ENCODE results near the gene CYLC1.

Gene CYLC1

GRCh38 chrX:83860846-83861245, at the start of gene CYLC1:
CYLC1 (plus strand) TSS chrX:83861146; CDS start chrX:83861183, 37 bp downstream.
- no peak for TF ChIP-seq CTCF (conservative IDR thresholded peaks at IDR 0.05; ENCODE audit: low read length)
- no peak for TF ChIP-seq EZH2phosphoT487 (IDR thresholded peaks at IDR 0.05; ENCODE audit: borderline replicate concordance)
- H3K9me3 ChIP-seq (ENCODE audit: insufficient read depth, low read depth, low read length), result no peaks in the 10 kb centered on the region
- H2AFZ ChIP-seq (ENCODE audit: low read length), result no peak within 1 kb of the TSS
- H3K27me3 ChIP-seq (ENCODE audit: insufficient read depth, low read length, poor library complexity, severe bottlenecking), result no peaks in the 10 kb centered on the region
- no peak within 1 kb of the TSS for H3K4me2 ChIP-seq (ENCODE audit: low read depth, low read length, poor library complexity, severe bottlenecking)
- no peaks in the 10 kb centered on the region for H3K9me2 ChIP-seq (replicated peaks; ENCODE audit: low read depth, low read length)
- H3K4me3 ChIP-seq (ENCODE audit: low read length, poor library complexity, severe bottlenecking), result no peak within 1 kb of the TSS
- no peaks in the 10 kb centered on the region for H4K20me1 ChIP-seq (ENCODE audit: insufficient read depth, low read length, poor library complexity, severe bottlenecking)
- H3K36me3 ChIP-seq (ENCODE audit: insufficient read depth, low read length), result no peaks in the 10 kb centered on the region
- H3K79me2 ChIP-seq (ENCODE audit: insufficient read depth, low read length), result no peaks in the 10 kb centered on the region
- H3F3A ChIP-seq (ENCODE audit: low read depth), result no peaks in the 10 kb centered on the region
- no peak within 1 kb of the TSS for H3K9ac ChIP-seq (ENCODE audit: low read depth, low read length, poor library complexity, severe bottlenecking)
- no peaks in the 10 kb centered on the region for H3K4me1 ChIP-seq (ENCODE audit: insufficient read depth, low read length, poor library complexity, severe bottlenecking)

GRCh38 chrX:83819304-83819703, 41.6 kb upstream of the CYLC1 start:
- no peaks in the 10 kb centered on the region for H3K9me3 ChIP-seq (ENCODE audit: insufficient read depth, low read depth, low read length)
- no peaks in the 10 kb centered on the region for H3F3A ChIP-seq (ENCODE audit: low read depth)
- no peak overlapping the region for H3K9ac ChIP-seq (ENCODE audit: low read depth, low read length, poor library complexity, severe bottlenecking)
- H3K4me2 ChIP-seq (ENCODE audit: low read depth, low read length, poor library complexity, severe bottlenecking), result no peak overlapping the region
- H3K27me3 ChIP-seq (ENCODE audit: insufficient read depth, low read length, poor library complexity, severe bottlenecking), result no peaks in the 10 kb centered on the region
- TF ChIP-seq EZH2phosphoT487 (IDR thresholded peaks at IDR 0.05; ENCODE audit: borderline replicate concordance) (no peak), CTCF (conservative IDR thresholded peaks at IDR 0.05; ENCODE audit: low read length) (no peak)
- no peaks in the 10 kb centered on the region for H4K20me1 ChIP-seq (ENCODE audit: insufficient read depth, low read length, poor library complexity, severe bottlenecking)
- no peaks in the 10 kb centered on the region for H3K36me3 ChIP-seq (ENCODE audit: insufficient read depth, low read length)
- H2AFZ ChIP-seq (ENCODE audit: low read length), result no peak overlapping the region
- no peaks in the 10 kb centered on the region for H3K9me2 ChIP-seq (replicated peaks; ENCODE audit: low read depth, low read length)
- H3K79me2 ChIP-seq (ENCODE audit: insufficient read depth, low read length), result no peaks in the 10 kb centered on the region
- no peaks in the 10 kb centered on the region for H3K4me1 ChIP-seq (ENCODE audit: insufficient read depth, low read length, poor library complexity, severe bottlenecking)
- no peak overlapping the region for H3K4me3 ChIP-seq (ENCODE audit: low read length, poor library complexity, severe bottlenecking)

- Histone ChIP-seq H3K9me3 (ENCODE audit: insufficient read depth, low read depth, low read length) (no peaks in the 10 kb centered on the region), H3K79me2 (ENCODE audit: insufficient read depth, low read length) (no peaks in the 10 kb centered on the region), H3K36me3 (ENCODE audit: insufficient read depth, low read length) (no peaks in the 10 kb centered on the region), H3K4me2 (ENCODE audit: low read depth, low read length, poor library complexity, severe bottlenecking) (no peak overlapping the region), H3K4me1 (ENCODE audit: insufficient read depth, low read length, poor library complexity, severe bottlenecking) (no peaks in the 10 kb centered on the region), H3K9me2 (replicated peaks; ENCODE audit: low read depth, low read length) (no peaks in the 10 kb centered on the region), H4K20me1 (ENCODE audit: insufficient read depth, low read length, poor library complexity, severe bottlenecking) (no peaks in the 10 kb centered on the region), H3K4me3 (ENCODE audit: low read length, poor library complexity, severe bottlenecking) (no peak overlapping the region), H2AFZ (ENCODE audit: low read length) (no peak overlapping the region), H3F3A (ENCODE audit: low read depth) (no peaks in the 10 kb centered on the region), H3K27me3 (ENCODE audit: insufficient read depth, low read length, poor library complexity, severe bottlenecking) (no peaks in the 10 kb centered on the region), H3K9ac (ENCODE audit: low read depth, low read length, poor library complexity, severe bottlenecking) (no peak overlapping the region)
- TF ChIP-seq EZH2phosphoT487 (IDR thresholded peaks at IDR 0.05; ENCODE audit: borderline replicate concordance), result no peak
These were observed 31.1 kb upstream of the CYLC1 start for GRCh38 chrX:83829874-83830273.

GRCh38 chrX:83845397-83845796, 15.5 kb upstream of the CYLC1 start:
- H3K79me2 ChIP-seq (ENCODE audit: insufficient read depth, low read length), result no peaks in the 10 kb centered on the region
- no peaks in the 10 kb centered on the region for H4K20me1 ChIP-seq (ENCODE audit: insufficient read depth, low read length, poor library complexity, severe bottlenecking)
- H3K36me3 ChIP-seq (ENCODE audit: insufficient read depth, low read length), result no peaks in the 10 kb centered on the region
- TF ChIP-seq CTCF (conservative IDR thresholded peaks at IDR 0.05; ENCODE audit: low read length), result peak; percentile 51
- no peak for TF ChIP-seq EZH2phosphoT487 (IDR thresholded peaks at IDR 0.05; ENCODE audit: borderline replicate concordance)
- H3K4me3 ChIP-seq (ENCODE audit: low read length, poor library complexity, severe bottlenecking), result no peak overlapping the region
- no peaks in the 10 kb centered on the region for H3K27me3 ChIP-seq (ENCODE audit: insufficient read depth, low read length, poor library complexity, severe bottlenecking)
- H3K9ac ChIP-seq (ENCODE audit: low read depth, low read length, poor library complexity, severe bottlenecking), result no peak overlapping the region
- H3K4me2 ChIP-seq (ENCODE audit: low read depth, low read length, poor library complexity, severe bottlenecking), result no peak overlapping the region
- H3K9me2 ChIP-seq (replicated peaks; ENCODE audit: low read depth, low read length), result no peaks in the 10 kb centered on the region
- peak overlapping the region; percentile 75 for H2AFZ ChIP-seq (ENCODE audit: low read length)
- H3K9me3 ChIP-seq (ENCODE audit: insufficient read depth, low read depth, low read length), result no peaks in the 10 kb centered on the region
- no peaks in the 10 kb centered on the region for H3F3A ChIP-seq (ENCODE audit: low read depth)
- H3K4me1 ChIP-seq (ENCODE audit: insufficient read depth, low read length, poor library complexity, severe bottlenecking), result no peaks in the 10 kb centered on the region
